ENCODE measurements around the gene ANKRD28. TPM values are rescaled to one million over a fixed set of nuclear protein-coding genes. Genes with fewer than 3 reads are reported as not detected.

The ANKRD28 gene
- total RNA-seq, 4 donors from 2014 or later = 39.0 to 81.1 (median 49.5) TPM

- no peaks in the 10 kb centered on the region for H3K27me3 ChIP-seq
- in situ Hi-C loops (cut with MboI; ENCODE audit: low pct_ligation_motif_present in 1 of 4, low pct_unique_long_range_greater_than_20kb in 1 of 4, low sequenced_read_pairs in 3 of 4) = no loop called here
- TF ChIP-seq POLR2AphosphoS5 (IDR thresholded peaks at IDR 0.05) = no peak
- TF ChIP-seq, protein P1, sequence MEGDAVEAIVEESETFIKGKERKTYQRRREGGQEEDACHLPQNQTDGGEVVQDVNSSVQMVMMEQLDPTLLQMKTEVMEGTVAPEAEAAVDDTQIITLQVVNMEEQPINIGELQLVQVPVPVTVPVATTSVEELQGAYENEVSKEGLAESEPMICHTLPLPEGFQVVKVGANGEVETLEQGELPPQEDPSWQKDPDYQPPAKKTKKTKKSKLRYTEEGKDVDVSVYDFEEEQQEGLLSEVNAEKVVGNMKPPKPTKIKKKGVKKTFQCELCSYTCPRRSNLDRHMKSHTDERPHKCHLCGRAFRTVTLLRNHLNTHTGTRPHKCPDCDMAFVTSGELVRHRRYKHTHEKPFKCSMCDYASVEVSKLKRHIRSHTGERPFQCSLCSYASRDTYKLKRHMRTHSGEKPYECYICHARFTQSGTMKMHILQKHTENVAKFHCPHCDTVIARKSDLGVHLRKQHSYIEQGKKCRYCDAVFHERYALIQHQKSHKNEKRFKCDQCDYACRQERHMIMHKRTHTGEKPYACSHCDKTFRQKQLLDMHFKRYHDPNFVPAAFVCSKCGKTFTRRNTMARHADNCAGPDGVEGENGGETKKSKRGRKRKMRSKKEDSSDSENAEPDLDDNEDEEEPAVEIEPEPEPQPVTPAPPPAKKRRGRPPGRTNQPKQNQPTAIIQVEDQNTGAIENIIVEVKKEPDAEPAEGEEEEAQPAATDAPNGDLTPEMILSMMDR (IDR thresholded peaks at IDR 0.05) = no peak
- TF ChIP-seq EP300 (IDR thresholded peaks at IDR 0.05; ENCODE audit: low read depth) = no peak
- TF ChIP-seq POLR2A (IDR thresholded peaks at IDR 0.05) = no peak
Observed at GRCh38 chr3:15676259-15676658, 121.5 kb downstream of the ANKRD28 start.

GRCh38 chr3:15673536-15673935, 124.2 kb downstream of the ANKRD28 start:
- Histone ChIP-seq H3K27me3 (no peaks in the 10 kb centered on the region), H3K4me1 (no peaks in the 10 kb centered on the region), H3K36me3 (peaks cover 0 to 48% (median 23%) of the 10 kb centered on the region in 4 donors), H3K9me3 (no peaks in the 10 kb centered on the region), H3K27ac (no peak overlapping the region), H3K4me3 (no peak overlapping the region)
- in situ Hi-C loops (cut with MboI; ENCODE audit: low pct_ligation_motif_present in 1 of 4, low pct_unique_long_range_greater_than_20kb in 1 of 4, low sequenced_read_pairs in 3 of 4) (no loop called here), intact Hi-C loops (cut with DNase I; ENCODE audit: low total_unique reads) (no loop called here)
- WGBS, 2 donors (ENCODE audit: low coverage in 1 of 2) = 97 to 100% methylated on average over 1 of the region's 1 CpG
- TF ChIP-seq, protein P1 (IDR thresholded peaks at IDR 0.05) = no peak
- no peak for TF ChIP-seq POLR2AphosphoS5 (IDR thresholded peaks at IDR 0.05)
- TF ChIP-seq EP300 (IDR thresholded peaks at IDR 0.05; ENCODE audit: low read depth) = no peak
- TF ChIP-seq POLR2A (IDR thresholded peaks at IDR 0.05) = no peak
- no peak for DNase-seq

More at GRCh38 chr3:15676259-15676658, 121.5 kb downstream of the ANKRD28 start:
- WGBS, 2 donors (ENCODE audit: low coverage in 1 of 2) = 76 to 82% methylated on average over 2 of the region's 2 CpGs
- Histone ChIP-seq H3K9me3 (no peaks in the 10 kb centered on the region), H3K4me1 (no peaks in the 10 kb centered on the region), H3K36me3 (peaks cover 0 to 43% (median 21%) of the 10 kb centered on the region in 4 donors), H3K27ac (no peak overlapping the region), H3K4me3 (no peak overlapping the region)
- intact Hi-C loops (cut with DNase I; ENCODE audit: low total_unique reads) = no loop called here
- DNase-seq = no peak

GRCh38 chr3:15667484-15667883, 130.3 kb downstream of the ANKRD28 start:
- H3K4me3 ChIP-seq = no peak overlapping the region
- TF ChIP-seq POLR2AphosphoS5 (IDR thresholded peaks at IDR 0.05) (no peak), EP300 (IDR thresholded peaks at IDR 0.05; ENCODE audit: low read depth) (no peak), POLR2A (IDR thresholded peaks at IDR 0.05) (no peak)
- TF ChIP-seq, protein P1 (IDR thresholded peaks at IDR 0.05) = no peak
- 70 to 72% methylated on average over 3 of the region's 3 CpGs for WGBS, 2 donors (ENCODE audit: low coverage in 1 of 2)
- H3K4me1 ChIP-seq = no peaks in the 10 kb centered on the region
- no peaks in the 10 kb centered on the region for H3K9me3 ChIP-seq
- no peak for DNase-seq
- no peak overlapping the region for H3K27ac ChIP-seq
- no peaks in the 10 kb centered on the region for H3K27me3 ChIP-seq
- intact Hi-C loops (cut with DNase I; ENCODE audit: low total_unique reads) (no loop called here), in situ Hi-C loops (cut with MboI; ENCODE audit: low pct_ligation_motif_present in 1 of 4, low pct_unique_long_range_greater_than_20kb in 1 of 4, low sequenced_read_pairs in 3 of 4) (no loop called here)
- H3K36me3 ChIP-seq = peaks cover 0 to 17% (median 5%) of the 10 kb centered on the region in 4 donors

DNA sequence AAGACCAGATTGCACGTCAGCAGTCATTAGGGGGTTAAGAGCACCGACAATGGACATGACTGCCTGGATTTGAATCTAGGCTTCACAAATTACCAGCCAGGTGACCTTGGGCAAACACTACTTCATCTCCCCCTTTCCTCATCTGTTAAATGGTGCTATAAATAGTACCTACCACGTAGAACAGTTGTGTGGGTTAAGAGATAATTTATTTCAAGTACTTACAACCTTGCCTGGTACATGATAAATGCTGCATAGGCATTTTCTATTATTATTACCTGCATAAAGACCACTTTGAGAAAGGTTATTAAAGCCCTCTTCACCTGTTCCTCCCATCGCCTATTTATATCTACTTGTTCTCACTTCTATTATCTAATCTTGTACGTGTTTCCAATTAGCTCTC, 131.5 kb downstream of the ANKRD28 start:
- Histone ChIP-seq H3K4me3 (no peak overlapping the region), H3K27ac (no peak overlapping the region), H3K4me1 (no peaks in the 10 kb centered on the region), H3K36me3 (peaks cover 0 to 14% (median 5%) of the 10 kb centered on the region in 4 donors), H3K9me3 (no peaks in the 10 kb centered on the region), H3K27me3 (no peaks in the 10 kb centered on the region)
- WGBS, 2 donors (ENCODE audit: low coverage in 1 of 2) = 90% methylated on average over 5 of the region's 5 CpGs
- in situ Hi-C loops (cut with MboI; ENCODE audit: low pct_ligation_motif_present in 1 of 4, low pct_unique_long_range_greater_than_20kb in 1 of 4, low sequenced_read_pairs in 3 of 4) = no loop called here
- intact Hi-C loops (cut with DNase I; ENCODE audit: low total_unique reads) = no loop called here
- TF ChIP-seq, protein P1 (IDR thresholded peaks at IDR 0.05) = no peak
- no peak for TF ChIP-seq POLR2AphosphoS5 (IDR thresholded peaks at IDR 0.05)
- no peak for TF ChIP-seq POLR2A (IDR thresholded peaks at IDR 0.05)
- TF ChIP-seq EP300 (IDR thresholded peaks at IDR 0.05; ENCODE audit: low read depth) = no peak
- no peak for DNase-seq

Measured in transverse colon (tissue), 4 donors.